Heart left ventricle (tissue), 13 donors: ENCODE measurements around the gene PRM3.

Source experiments
- POLR2A ChIP-seq, 2 donors: fragments of 450-650 bp; IDR thresholded peaks; one replicate each; pipeline ENCODE4 v1.6.1; 2017; ENCODE audit warnings: antibody characterized with exemption in 2 of 2, mild to moderate bottlenecking in 2 of 2, moderate library complexity in 2 of 2
- TF ChIP-seq, protein P1 (sequence below), 12 donors: fragments of 200-600 bp; sonication (generic) in 4 of 12; IDR thresholded peaks; one replicate each; pipeline versions ENCODE4 v1.5.0 to v1.8.0; 2018 to 2022; ENCODE audit warnings: antibody characterized with exemption in 12 of 12, mild to moderate bottlenecking in 5 of 12
- donor health status: ischemic (EF 13 %, LVEDD 7.1; RV severe dilation, severe dysfunction).
- donor health status: DM: no; HTN: yes; CAD: no.
- donor health status: DM: no; HTN: no; CAD: no.
- donor health status: ischemic (EF 25% LVEDD 6.9; RV normal size, moderate dysfunction).
- donor health status: ischemic (EF 25% LVEDD 5.7; RV mildly dilated, moderate dysfunction).
- donor health status: ischemic (EF 35%, LVEDD 5.7; RV mildly dilated, moderate dysfunction).
- donor health status: nonischemic (EF 11% LVEDD 7.7; RV severe dilation, severe dysfunction).
- donor health status: DM: yes; HTN: yes; CAD: no.
- donor health status: PGD.
- donor health status: ischemic (EF 29% LVEDD 5.4; RV normal size, mild dysfunction).
- donor health status: nonischemic (EF 23%, LVEDD 6.1; RV moderate dilation, normal function).

DNA sequence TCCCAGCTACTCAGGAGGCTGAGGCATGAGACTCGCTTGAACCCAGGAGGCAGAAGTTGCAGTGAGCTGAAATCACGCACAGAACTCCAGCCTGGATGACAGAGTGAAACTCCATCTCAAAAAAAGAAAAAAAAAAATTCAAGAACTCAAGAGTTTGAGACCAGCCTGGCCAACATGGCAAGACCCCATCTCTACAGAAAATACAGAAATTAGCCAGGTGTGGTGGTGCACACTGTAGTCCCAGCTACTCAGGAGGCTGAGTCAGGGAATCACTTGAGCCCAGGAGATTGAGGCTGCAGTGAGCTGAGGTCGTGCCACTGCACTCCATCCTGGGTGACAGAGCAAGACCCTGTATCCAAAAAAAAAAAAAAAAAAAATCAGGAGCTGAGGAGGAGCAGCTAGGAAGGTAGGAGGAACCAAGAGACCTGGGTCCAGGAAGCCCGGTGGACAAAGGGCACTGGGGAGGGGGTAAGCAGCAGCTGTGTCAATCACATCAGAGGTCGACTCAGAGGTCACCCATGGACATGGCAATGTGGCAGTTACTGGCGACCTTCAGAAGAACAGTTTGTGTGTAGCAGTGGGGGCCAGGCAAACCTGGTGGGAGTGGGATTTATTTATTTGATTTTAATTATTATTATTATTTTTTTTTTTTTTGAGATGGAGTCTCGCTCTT is 18.8 kb upstream of the PRM3 start:
- TF ChIP-seq, protein P1, sequence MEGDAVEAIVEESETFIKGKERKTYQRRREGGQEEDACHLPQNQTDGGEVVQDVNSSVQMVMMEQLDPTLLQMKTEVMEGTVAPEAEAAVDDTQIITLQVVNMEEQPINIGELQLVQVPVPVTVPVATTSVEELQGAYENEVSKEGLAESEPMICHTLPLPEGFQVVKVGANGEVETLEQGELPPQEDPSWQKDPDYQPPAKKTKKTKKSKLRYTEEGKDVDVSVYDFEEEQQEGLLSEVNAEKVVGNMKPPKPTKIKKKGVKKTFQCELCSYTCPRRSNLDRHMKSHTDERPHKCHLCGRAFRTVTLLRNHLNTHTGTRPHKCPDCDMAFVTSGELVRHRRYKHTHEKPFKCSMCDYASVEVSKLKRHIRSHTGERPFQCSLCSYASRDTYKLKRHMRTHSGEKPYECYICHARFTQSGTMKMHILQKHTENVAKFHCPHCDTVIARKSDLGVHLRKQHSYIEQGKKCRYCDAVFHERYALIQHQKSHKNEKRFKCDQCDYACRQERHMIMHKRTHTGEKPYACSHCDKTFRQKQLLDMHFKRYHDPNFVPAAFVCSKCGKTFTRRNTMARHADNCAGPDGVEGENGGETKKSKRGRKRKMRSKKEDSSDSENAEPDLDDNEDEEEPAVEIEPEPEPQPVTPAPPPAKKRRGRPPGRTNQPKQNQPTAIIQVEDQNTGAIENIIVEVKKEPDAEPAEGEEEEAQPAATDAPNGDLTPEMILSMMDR (IDR thresholded peaks at IDR 0.05): no peak
- TF ChIP-seq POLR2A (IDR thresholded peaks at IDR 0.05): no peak
